Keratinocyte (primary cell): ENCODE measurements around the gene TMOD1.

Source experiments
- CTCF ChIP-seq, 3 experiments: IDR thresholded peaks in 1 of 3; conservative IDR thresholded peaks in 1 of 3; optimal IDR thresholded peaks in 1 of 3; 2 replicates in 2 of 3; 3 replicates in 1 of 3; pipeline versions ENCODE3 to v1.5.1; 2011; ENCODE audit warnings: low read length in 3 of 3, mild to moderate bottlenecking in 3 of 3, moderate library complexity in 2 of 3, control low read depth in 1 of 3, inconsistent platforms in 1 of 3; ENCODE audit not compliant: insufficient read depth in 2 of 3; ENCODE audit errors: extremely low read depth in 1 of 3
- EZH2 ChIP-seq: IDR thresholded peaks from one replicate; pipeline ENCODE4 v1.6.1; 2012; ENCODE audit warnings: inconsistent platforms, mild to moderate bottlenecking, low read length, moderate library complexity

DNA sequence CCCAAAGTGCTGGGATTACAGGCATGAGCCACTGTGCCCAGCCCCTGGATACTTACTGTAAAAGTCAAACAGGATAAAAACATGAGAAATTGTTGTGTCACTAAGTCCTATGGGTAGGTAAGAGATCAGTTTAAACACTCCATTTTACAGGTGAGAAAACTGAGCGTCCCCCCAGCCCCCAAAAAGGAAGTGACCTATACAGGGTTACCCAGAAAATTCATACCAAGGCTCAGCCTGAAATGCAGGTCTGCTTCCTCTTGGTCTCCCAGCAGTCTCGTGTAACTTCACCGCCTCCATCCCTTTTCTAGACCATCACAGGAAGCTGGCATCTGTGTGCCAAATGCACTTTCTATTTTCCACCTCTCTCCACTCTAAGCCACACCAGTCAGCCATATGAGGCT, 57.2 kb downstream of the TMOD1 start:
- TF ChIP-seq CTCF (optimal IDR thresholded peaks at IDR 0.05 in 1 of 3, IDR thresholded peaks at IDR 0.05 in 1 of 3, conservative IDR thresholded peaks at IDR 0.05 in 1 of 3; ENCODE audit: extremely low read depth in 1 of 3, insufficient read depth in 2 of 3, low read length in 3 of 3): no peak
- no peak for TF ChIP-seq EZH2
